Suprapubic skin (tissue), 3 donors: ENCODE results near the gene SEC23IP.

Experiments used
- CTCF ChIP-seq, 2 donors: fragments of 200-600 bp in 1 of 2; fragments of 450-650 bp in 1 of 2; sonication (generic) in 1 of 2; IDR thresholded peaks; one replicate each; pipeline ENCODE4 v1.5.1; 2016 to 2019; ENCODE audit warnings: antibody characterized with exemption in 2 of 2, mild to moderate bottlenecking in 1 of 2, moderate library complexity in 1 of 2
- EP300 ChIP-seq: sonication (generic); formaldehyde crosslinking; IDR thresholded peaks from one replicate; pipeline ENCODE4 v1.6.1; 2017; ENCODE audit warnings: antibody characterized with exemption
- POLR2A ChIP-seq, 2 donors: fragments of 450-650 bp; IDR thresholded peaks; one replicate each; pipeline ENCODE4 v1.6.1; 2017; ENCODE audit warnings: antibody characterized with exemption in 2 of 2, mild to moderate bottlenecking in 2 of 2, moderate library complexity in 2 of 2

DNA sequence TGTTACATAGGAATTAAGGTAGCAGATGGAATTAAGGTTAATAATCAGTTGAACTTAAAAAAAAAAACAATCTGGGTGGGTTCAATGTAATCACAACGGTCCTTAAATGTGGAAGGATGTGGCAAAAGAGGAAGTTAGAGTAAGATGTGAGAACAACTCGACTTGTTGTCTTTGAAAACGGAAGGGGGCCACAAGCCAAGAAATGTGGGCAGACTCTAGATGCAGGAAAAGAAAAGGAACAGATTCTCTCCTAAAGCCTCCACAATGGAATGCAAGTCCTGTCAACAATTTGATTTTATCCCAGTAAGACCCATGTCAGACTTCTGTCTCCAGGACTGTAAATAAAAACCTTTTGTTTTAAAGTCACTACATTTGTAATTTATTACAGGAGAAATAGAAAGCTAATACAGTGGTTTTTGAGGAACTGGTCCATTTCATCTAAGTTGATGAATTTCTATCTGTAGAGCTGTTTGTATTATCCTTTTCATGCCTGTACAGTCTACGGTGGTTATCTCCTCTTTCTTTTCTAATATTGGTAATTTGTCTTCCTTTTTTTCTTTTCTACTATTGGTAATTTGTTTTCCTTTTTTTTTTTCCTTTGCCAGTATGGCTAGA lies 28.5 kb upstream of the SEC23IP start:
- TF ChIP-seq POLR2A (IDR thresholded peaks at IDR 0.05) = no peak
- TF ChIP-seq CTCF (IDR thresholded peaks at IDR 0.05) = no peak
- TF ChIP-seq EP300 = no peak
